IMR-90 (cell line): ENCODE data around the gene PAQR9. TPM values are rescaled to one million over a fixed set of nuclear protein-coding genes. Genes with fewer than 3 reads are reported as not detected.

Source experiments
- ATAC-seq: fragments of 200-7000 bp; cut with Tn5 transposase; 2 replicates; pipeline ENCODE4 v1.9.1; 2020; ENCODE audit warnings: low read depth, mild to moderate bottlenecking, moderate library complexity
- BruUV-seq: library from RNA; stranded (reverse); fragments of 400-500 nt; replicated peaks from 2 replicates; lab custom pipeline; 2021; lab: Mats Ljungman, UMichigan
- CTCF ChIA-PET: fragments of 300-600 bp; formaldehyde crosslinking; extraction: SDS; loops from one replicate; lab custom pipeline; 2021; ENCODE audit warnings: antibody characterized with exemption; lab: Yijun Ruan, JAX
- POLR2A ChIA-PET: fragments of 300-600 bp; sonication (Branson Sonifier 250); formaldehyde crosslinking; loops from one replicate; lab custom pipeline; 2022; ENCODE audit warnings: antibody characterized with exemption; ENCODE audit not compliant: unreplicated experiment; lab: Charles Lee
- DNase-seq: peaks from one replicate; pipeline ENCODE4 v3.0.0; 2013
- H2AFZ ChIP-seq: replicated peaks from 2 replicates; pipeline ENCODE3; 2013; ENCODE audit warnings: low read length, mild to moderate bottlenecking; ENCODE audit not compliant: poor library complexity
- H2AK5ac ChIP-seq: 2 replicates; pipeline ENCODE4 v1.6.1; 2013; ENCODE audit warnings: low read depth, low read length, inconsistent platforms
- H2AK9ac ChIP-seq: replicated peaks from 2 replicates; pipeline ENCODE3; 2013; ENCODE audit warnings: mild to moderate bottlenecking, low read depth, low read length, moderate library complexity; ENCODE audit not compliant: poor library complexity
- H2BK120ac ChIP-seq: 2 replicates; pipeline ENCODE4 v1.6.1; 2013; ENCODE audit warnings: low read depth, low read length, inconsistent platforms
- H2BK15ac ChIP-seq: 3 replicates; pipeline ENCODE4 v1.6.1; 2013; ENCODE audit warnings: low read depth, low read length, inconsistent platforms
- H2BK20ac ChIP-seq: 2 replicates; pipeline ENCODE4 v1.6.1; 2013; ENCODE audit warnings: low read depth, mild to moderate bottlenecking, inconsistent platforms, low read length, moderate library complexity
- H2BK5ac ChIP-seq: 2 replicates; pipeline ENCODE4 v1.6.1; 2013; ENCODE audit warnings: mild to moderate bottlenecking, low read depth, low read length, inconsistent platforms; ENCODE audit not compliant: poor library complexity, severe bottlenecking
- H3K14ac ChIP-seq: replicated peaks from 2 replicates; pipeline ENCODE4 v1.6.1; 2013; ENCODE audit warnings: low read depth, low read length, inconsistent platforms
- H3K18ac ChIP-seq: 2 replicates; pipeline ENCODE4 v1.6.1; 2013; ENCODE audit warnings: low read depth, low read length, control low read depth
- H3K23ac ChIP-seq: 2 replicates; pipeline ENCODE4 v1.6.1; 2013; ENCODE audit warnings: low read depth, low read length, inconsistent platforms
- H3K27ac ChIP-seq: 2 replicates; pipeline ENCODE4 v1.5.1; 2013; ENCODE audit warnings: mild to moderate bottlenecking, control low read depth, low read length; ENCODE audit not compliant: insufficient read depth
- H3K27me3 ChIP-seq: 2 replicates; pipeline ENCODE4 v1.6.1; 2013; ENCODE audit warnings: low read length; ENCODE audit not compliant: control insufficient read depth, insufficient read depth
- H3K36me3 ChIP-seq: 2 replicates; pipeline ENCODE4 v1.6.1; 2013; ENCODE audit warnings: low read length, mixed read lengths; ENCODE audit not compliant: control insufficient read depth, insufficient read depth
- H3K4ac ChIP-seq: 2 replicates; pipeline ENCODE4 v1.6.1; 2013; ENCODE audit warnings: low read depth, low read length, inconsistent platforms
- H3K4me1 ChIP-seq: 2 replicates; pipeline ENCODE4 v1.6.1; 2013; ENCODE audit warnings: low read length, mixed read lengths; ENCODE audit not compliant: control insufficient read depth, insufficient read depth
- H3K4me2 ChIP-seq: 2 replicates; pipeline ENCODE4 v1.6.1; 2013; ENCODE audit warnings: low read depth, mild to moderate bottlenecking, control low read depth, low read length, moderate library complexity
- H3K4me3 ChIP-seq: 2 replicates; pipeline ENCODE4 v1.5.1; 2013; ENCODE audit warnings: low read depth, mild to moderate bottlenecking, control low read depth, low read length, moderate library complexity; ENCODE audit not compliant: insufficient read depth
- H3K56ac ChIP-seq: 2 replicates; pipeline ENCODE4 v1.6.1; 2013; ENCODE audit warnings: low read length, inconsistent platforms; ENCODE audit not compliant: insufficient read depth; ENCODE audit errors: extremely low read depth
- H3K79me1 ChIP-seq, 2 experiments: 2 replicates each; pipeline ENCODE4 v1.6.1; 2013; ENCODE audit warnings: low read length in 2 of 2, inconsistent platforms in 1 of 2, low read depth in 1 of 2
- H3K9ac ChIP-seq: 2 replicates; pipeline ENCODE4 v1.6.1; 2013; ENCODE audit warnings: low read depth, low read length, control low read depth
- H3K9me1 ChIP-seq: 2 replicates; pipeline ENCODE4 v1.6.1; 2013; ENCODE audit warnings: low read length, inconsistent platforms; ENCODE audit not compliant: insufficient read depth
- H3K9me3 ChIP-seq: 2 replicates; pipeline ENCODE4 v1.6.1; 2013; ENCODE audit warnings: low read length; ENCODE audit not compliant: control insufficient read depth, insufficient read depth
- H4K20me1 ChIP-seq: 2 replicates; pipeline ENCODE4 v1.6.1; 2013; ENCODE audit warnings: low read length, inconsistent platforms; ENCODE audit not compliant: insufficient read depth
- H4K5ac ChIP-seq: 2 replicates; pipeline ENCODE4 v1.6.1; 2013; ENCODE audit warnings: mild to moderate bottlenecking, low read depth, low read length, control low read depth
- H4K8ac ChIP-seq, 2 experiments: 2 replicates each; pipeline ENCODE4 v1.6.1; 2013; ENCODE audit warnings: low read depth in 2 of 2, low read length in 2 of 2, control low read depth in 1 of 2, inconsistent platforms in 1 of 2
- H4K91ac ChIP-seq: 2 replicates; pipeline ENCODE4 v1.6.1; 2013; ENCODE audit warnings: low read depth, low read length, inconsistent platforms; ENCODE audit not compliant: insufficient read depth
- BHLHE40 ChIP-seq: fragments of 150-350 bp; IDR thresholded peaks from 2 replicates; pipeline ENCODE4 v1.6.1; 2016; ENCODE audit warnings: mild to moderate bottlenecking, low read depth, low read length
- CEBPB ChIP-seq: IDR thresholded peaks from 2 replicates; pipeline ENCODE4 v1.6.1; 2012; ENCODE audit warnings: low read depth, low read length, improper control_type of control experiment
- CHD1 ChIP-seq: IDR thresholded peaks from 2 replicates; pipeline ENCODE4 v1.6.1; 2012; ENCODE audit warnings: low read depth, low read length, improper control_type of control experiment
- ELK1 ChIP-seq: fragments of 150-350 bp; IDR thresholded peaks from 2 replicates; pipeline ENCODE4 v1.6.1; 2016; ENCODE audit warnings: low read depth, mild to moderate bottlenecking, low read length, moderate library complexity, borderline replicate concordance
- FOS ChIP-seq: fragments of 150-350 bp; IDR thresholded peaks from 2 replicates; pipeline ENCODE4 v1.6.1; 2016; ENCODE audit warnings: low read depth, low read length
- MAFK ChIP-seq: IDR thresholded peaks from 2 replicates; pipeline ENCODE4 v1.6.1; 2012; ENCODE audit warnings: low read depth, low read length, improper control_type of control experiment
- MAZ ChIP-seq: IDR thresholded peaks from 2 replicates; pipeline ENCODE4 v1.6.1; 2012; ENCODE audit warnings: low read depth, mild to moderate bottlenecking, low read length, improper control_type of control experiment, moderate library complexity, borderline replicate concordance
- MXI1 ChIP-seq: IDR thresholded peaks from 2 replicates; pipeline ENCODE4 v1.6.1; 2012; ENCODE audit warnings: low read depth, mild to moderate bottlenecking, low read length, moderate library complexity, borderline replicate concordance
- NFE2L2 ChIP-seq: fragments of 150-350 bp; IDR thresholded peaks from 2 replicates; pipeline ENCODE4 v1.6.1; 2016; ENCODE audit warnings: low read depth, mild to moderate bottlenecking, low read length
- POLR2A ChIP-seq: IDR thresholded peaks from 2 replicates; pipeline ENCODE4 v1.6.1; 2012; ENCODE audit warnings: mild to moderate bottlenecking, low read depth, low read length
- RAD21 ChIP-seq: IDR thresholded peaks from 2 replicates; pipeline ENCODE4 v1.6.1; 2012; ENCODE audit warnings: low read length, improper control_type of control experiment
- RCOR1 ChIP-seq: IDR thresholded peaks from 2 replicates; pipeline ENCODE4 v1.6.1; 2012; ENCODE audit warnings: mild to moderate bottlenecking, low read length, improper control_type of control experiment; ENCODE audit not compliant: insufficient replicate concordance
- RFX5 ChIP-seq: IDR thresholded peaks from 2 replicates; pipeline ENCODE4 v1.8.0; 2012; ENCODE audit warnings: low read depth, mild to moderate bottlenecking, low read length, moderate library complexity
- SMC3 ChIP-seq: fragments of 150-350 bp; IDR thresholded peaks from 2 replicates; pipeline ENCODE4 v1.6.1; 2016; ENCODE audit warnings: low read depth, mild to moderate bottlenecking, antibody characterized with exemption, low read length, moderate library complexity
- USF2 ChIP-seq: fragments of 150-350 bp; IDR thresholded peaks from 2 replicates; pipeline ENCODE4 v1.6.1; 2017; ENCODE audit warnings: mild to moderate bottlenecking, antibody characterized with exemption, low read length, low read depth
- WGBS, 2 experiments: methylation state at CpG; one replicate each; pipeline versions ENCODE4 v1.1.5 to v1.1.7; 2013; ENCODE audit warnings: missing lambda C conversion rate in 2 of 2; ENCODE audit not compliant: insufficient read length in 1 of 2; ENCODE audit errors: extremely low coverage in 2 of 2; 5-methylcytosine and 5-hydroxymethylcytosine counted together
- dilution Hi-C: fragments of 300-500 bp; cut with HindIII; formaldehyde crosslinking; loops from one replicate; pipeline ENCODE4 v1.14.3; 2018; ENCODE audit warnings: low sequenced_read_pairs; ENCODE audit not compliant: unreplicated experiment
- in situ Hi-C: fragments of 300-500 bp; cut with MboI; formaldehyde crosslinking; loops from 3 replicates; pipeline ENCODE4 v1.14.3; 2019; ENCODE audit warnings: low sequenced_read_pairs, inconsistent platforms, mixed read lengths
- intact Hi-C: fragments of 100-400 bp; cut with micrococcal nuclease; formaldehyde crosslinking; loops from 2 replicates; pipeline ENCODE4 v1.10.0; 2022
- polyA plus RNA-seq, 3 experiments: library from polyadenylated mRNA; depleted of rRNA; stranded (reverse); fragments of >200 nt; gene quantifications; 2 replicates each; pipeline ENCODE4 v1.2.3, GENCODE V29; 2012; ENCODE audit warnings: low replicate concordance in 1 of 3
- total RNA-seq: library from RNA; depleted of rRNA; stranded (reverse); fragments of >200 nt; gene quantifications from 2 replicates; pipeline ENCODE4 v1.2.3, GENCODE V29; 2012
- TF ChIP-seq, protein P1 (sequence below): conservative IDR thresholded peaks from 2 replicates; pipeline ENCODE4 v1.5.1; 2012; ENCODE audit warnings: mild to moderate bottlenecking, low read depth, low read length, improper control_type of control experiment

Gene PAQR9
- total and polyA plus RNA-seq, 2 of the 4 experiments (the other 2 are of a cell fraction), result 0.05 TPM; not detected in 1

DNA sequence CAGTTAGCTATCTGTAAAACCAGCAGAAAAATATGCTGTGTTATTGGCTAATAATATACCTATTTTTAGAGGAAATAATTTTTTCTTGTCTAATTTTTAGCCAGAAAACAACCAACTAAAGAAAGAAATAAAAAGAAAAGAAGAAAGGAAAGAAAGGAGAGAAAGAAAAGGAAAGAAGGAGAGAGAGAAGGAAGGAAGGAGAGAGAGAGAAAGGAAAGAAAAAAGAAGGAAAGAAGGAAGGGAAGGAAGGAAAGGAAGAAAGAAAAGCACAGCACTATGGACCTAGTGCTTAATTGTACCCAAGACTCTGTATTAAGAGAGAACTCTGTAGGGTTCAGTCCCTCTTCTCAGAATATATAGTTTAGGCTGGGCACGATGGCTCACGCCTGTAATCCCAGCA is 3.3 kb upstream of the PAQR9 start:
- H2BK120ac ChIP-seq, result no peak overlapping the region
- H4K20me1 ChIP-seq, result no peaks in the 10 kb centered on the region
- H3K27me3 ChIP-seq, result peaks cover 53% of the 10 kb centered on the region
- no peak overlapping the region for H2AK5ac ChIP-seq
- dilution Hi-C loops, result no loop called here
- H3K56ac ChIP-seq, result no peak overlapping the region
- H3K36me3 ChIP-seq, result no peaks in the 10 kb centered on the region
- H3K4ac ChIP-seq, result no peak overlapping the region
- no peak overlapping the region for H2AFZ ChIP-seq
- H2BK15ac ChIP-seq, result no peak overlapping the region
- H4K91ac ChIP-seq, result no peak overlapping the region
- H3K9ac ChIP-seq, result no peak overlapping the region
- no peak overlapping the region for H3K14ac ChIP-seq
- TF ChIP-seq POLR2A (no peak), FOS (no peak), ELK1 (no peak), USF2 (no peak), MAZ (no peak), CHD1 (no peak), MXI1 (no peak), BHLHE40 (no peak), MAFK (no peak), RAD21 (no peak), SMC3 (no peak), CEBPB (no peak), RCOR1 (no peak), RFX5 (no peak), NFE2L2 (no peak)
- TF ChIP-seq, protein P1, sequence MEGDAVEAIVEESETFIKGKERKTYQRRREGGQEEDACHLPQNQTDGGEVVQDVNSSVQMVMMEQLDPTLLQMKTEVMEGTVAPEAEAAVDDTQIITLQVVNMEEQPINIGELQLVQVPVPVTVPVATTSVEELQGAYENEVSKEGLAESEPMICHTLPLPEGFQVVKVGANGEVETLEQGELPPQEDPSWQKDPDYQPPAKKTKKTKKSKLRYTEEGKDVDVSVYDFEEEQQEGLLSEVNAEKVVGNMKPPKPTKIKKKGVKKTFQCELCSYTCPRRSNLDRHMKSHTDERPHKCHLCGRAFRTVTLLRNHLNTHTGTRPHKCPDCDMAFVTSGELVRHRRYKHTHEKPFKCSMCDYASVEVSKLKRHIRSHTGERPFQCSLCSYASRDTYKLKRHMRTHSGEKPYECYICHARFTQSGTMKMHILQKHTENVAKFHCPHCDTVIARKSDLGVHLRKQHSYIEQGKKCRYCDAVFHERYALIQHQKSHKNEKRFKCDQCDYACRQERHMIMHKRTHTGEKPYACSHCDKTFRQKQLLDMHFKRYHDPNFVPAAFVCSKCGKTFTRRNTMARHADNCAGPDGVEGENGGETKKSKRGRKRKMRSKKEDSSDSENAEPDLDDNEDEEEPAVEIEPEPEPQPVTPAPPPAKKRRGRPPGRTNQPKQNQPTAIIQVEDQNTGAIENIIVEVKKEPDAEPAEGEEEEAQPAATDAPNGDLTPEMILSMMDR, result no peak
- no peak overlapping the region for H4K8ac ChIP-seq
- intact Hi-C loops, result no loop called here
- ChIA-PET POLR2A (no interaction called here), CTCF (interaction anchor here (1.1 kb wide), 1 partner anchor 138 kb away, joined by 4 read pairs; no protein-coding TSS in a partner anchor)
- H2BK5ac ChIP-seq, result no peak overlapping the region
- BruUV-seq, result no TSS peak
- in situ Hi-C loops, result no loop called here
- no peak overlapping the region for H3K4me3 ChIP-seq
- 0 out of 2 replicates have a peak, but pooled peaks cover 2% of the 10 kb centered on the region for H3K4me1 ChIP-seq
- H2AK9ac ChIP-seq, result no peak overlapping the region
- no CpG with 5 or more reads among the region's 2 CpGs for WGBS, 2 experiments
- H3K9me1 ChIP-seq, result no peaks in the 10 kb centered on the region; the same call in 1 of the 2 replicates
- no peak overlapping the region for H3K23ac ChIP-seq
- H3K18ac ChIP-seq, result no peak overlapping the region
- ATAC-seq, result no peak
- no peaks in the 10 kb centered on the region for H3K79me1 ChIP-seq
- H3K4me2 ChIP-seq, result no peak overlapping the region
- no peak overlapping the region for H2BK20ac ChIP-seq
- no peak overlapping the region for H3K27ac ChIP-seq
- no peak overlapping the region for H4K5ac ChIP-seq
- no peak for DNase-seq
- H3K9me3 ChIP-seq, result peaks cover 2% of the 10 kb centered on the region; the same call in 1 of the 2 replicates
